ENCODE data around the gene NOP10. TPM values are rescaled to one million over a fixed set of nuclear protein-coding genes. Genes with fewer than 3 reads are reported as not detected.

Gene NOP10
- total RNA-seq, 1 donor = 216 TPM

GRCh38 chr15:34336991-34337556 lies 5.9 kb downstream of the NOP10 start:
- Histone ChIP-seq H3K27me3 (ENCODE audit: insufficient read depth, low read length) (no peaks in the 10 kb centered on the region), H3K9me3 (ENCODE audit: low read depth, low read length) (no peaks in the 10 kb centered on the region), H3K36me3 (ENCODE audit: insufficient read depth, low read length) (peaks cover 22% of the 10 kb centered on the region), H2AFZ (ENCODE audit: low read length) (peak overlapping the region; percentile 73), H3K27ac (ENCODE audit: low read depth, low read length) (peak overlapping the region; percentile 72), H4K20me1 (ENCODE audit: insufficient read depth, low read length) (peaks cover 3% of the 10 kb centered on the region), H3K4me1 (ENCODE audit: insufficient read depth, low read length) (peaks cover 38% of the 10 kb centered on the region), H3K4me3 (ENCODE audit: insufficient read depth, low read length) (peak overlapping the region; percentile 99), H3K4me2 (ENCODE audit: insufficient read depth, low read length) (peak overlapping the region; percentile 99), H3K79me2 (ENCODE audit: insufficient read depth, low read length) (peaks cover 64% of the 10 kb centered on the region)
- peak; percentile 37 for DNase-seq (ENCODE audit: insufficient read length, low spot score, missing footprints)
- TF ChIP-seq, protein P1, sequence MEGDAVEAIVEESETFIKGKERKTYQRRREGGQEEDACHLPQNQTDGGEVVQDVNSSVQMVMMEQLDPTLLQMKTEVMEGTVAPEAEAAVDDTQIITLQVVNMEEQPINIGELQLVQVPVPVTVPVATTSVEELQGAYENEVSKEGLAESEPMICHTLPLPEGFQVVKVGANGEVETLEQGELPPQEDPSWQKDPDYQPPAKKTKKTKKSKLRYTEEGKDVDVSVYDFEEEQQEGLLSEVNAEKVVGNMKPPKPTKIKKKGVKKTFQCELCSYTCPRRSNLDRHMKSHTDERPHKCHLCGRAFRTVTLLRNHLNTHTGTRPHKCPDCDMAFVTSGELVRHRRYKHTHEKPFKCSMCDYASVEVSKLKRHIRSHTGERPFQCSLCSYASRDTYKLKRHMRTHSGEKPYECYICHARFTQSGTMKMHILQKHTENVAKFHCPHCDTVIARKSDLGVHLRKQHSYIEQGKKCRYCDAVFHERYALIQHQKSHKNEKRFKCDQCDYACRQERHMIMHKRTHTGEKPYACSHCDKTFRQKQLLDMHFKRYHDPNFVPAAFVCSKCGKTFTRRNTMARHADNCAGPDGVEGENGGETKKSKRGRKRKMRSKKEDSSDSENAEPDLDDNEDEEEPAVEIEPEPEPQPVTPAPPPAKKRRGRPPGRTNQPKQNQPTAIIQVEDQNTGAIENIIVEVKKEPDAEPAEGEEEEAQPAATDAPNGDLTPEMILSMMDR (IDR thresholded peaks at IDR 0.05; ENCODE audit: extremely low read depth, low read depth, low read length) = no peak

- no peaks in the 10 kb centered on the region for H3K27me3 ChIP-seq (ENCODE audit: insufficient read depth, low read length)
- H4K20me1 ChIP-seq (ENCODE audit: insufficient read depth, low read length) = no peaks in the 10 kb centered on the region
- H2AFZ ChIP-seq (ENCODE audit: low read length) = peak overlapping the region; percentile 73
- H3K27ac ChIP-seq (ENCODE audit: low read depth, low read length) = peak overlapping the region; percentile 72
- no peaks in the 10 kb centered on the region for H3K9me3 ChIP-seq (ENCODE audit: low read depth, low read length)
- H3K4me3 ChIP-seq (ENCODE audit: insufficient read depth, low read length) = peak overlapping the region; percentile 99
- H3K36me3 ChIP-seq (ENCODE audit: insufficient read depth, low read length) = peaks cover 16% of the 10 kb centered on the region
- TF ChIP-seq, protein P1 (IDR thresholded peaks at IDR 0.05; ENCODE audit: extremely low read depth, low read depth, low read length) = no peak
- H3K79me2 ChIP-seq (ENCODE audit: insufficient read depth, low read length) = peaks cover 62% of the 10 kb centered on the region
- peak; percentile 27 for DNase-seq (ENCODE audit: insufficient read length, low spot score, missing footprints)
- peak overlapping the region; percentile 99 for H3K4me2 ChIP-seq (ENCODE audit: insufficient read depth, low read length)
- H3K4me1 ChIP-seq (ENCODE audit: insufficient read depth, low read length) = peaks cover 35% of the 10 kb centered on the region
These were observed 6.5 kb downstream of the NOP10 start for GRCh38 chr15:34336231-34336990.

GRCh38 chr15:34335176-34336032 lies 7.5 kb downstream of the NOP10 start:
- DNase-seq (ENCODE audit: insufficient read length, low spot score, missing footprints) = no peak
- peak overlapping the region; percentile 52 for H2AFZ ChIP-seq (ENCODE audit: low read length)
- H3K27me3 ChIP-seq (ENCODE audit: insufficient read depth, low read length) = no peaks in the 10 kb centered on the region
- no peaks in the 10 kb centered on the region for H3K9me3 ChIP-seq (ENCODE audit: low read depth, low read length)
- H3K36me3 ChIP-seq (ENCODE audit: insufficient read depth, low read length) = peaks cover 14% of the 10 kb centered on the region
- H4K20me1 ChIP-seq (ENCODE audit: insufficient read depth, low read length) = no peaks in the 10 kb centered on the region
- peak overlapping the region; percentile 99 for H3K4me2 ChIP-seq (ENCODE audit: insufficient read depth, low read length)
- peaks cover 59% of the 10 kb centered on the region for H3K79me2 ChIP-seq (ENCODE audit: insufficient read depth, low read length)
- peaks cover 35% of the 10 kb centered on the region for H3K4me1 ChIP-seq (ENCODE audit: insufficient read depth, low read length)
- peak overlapping the region; percentile 53 for H3K4me3 ChIP-seq (ENCODE audit: insufficient read depth, low read length)
- peak overlapping the region; percentile 50 for H3K27ac ChIP-seq (ENCODE audit: low read depth, low read length)
- TF ChIP-seq, protein P1 (IDR thresholded peaks at IDR 0.05; ENCODE audit: extremely low read depth, low read depth, low read length) = no peak

Data from osteoblast (primary cell).